ENCODE results near the gene SYT5. TPM values are rescaled to one million over a fixed set of nuclear protein-coding genes. Genes with fewer than 3 reads are reported as not detected.

The SYT5 gene
- not detected in 2 replicates for total RNA-seq

GRCh38 chr19:55179606-55180484 is at the start of gene SYT5:
Gene SYT5, minus strand, starts transcription at chr19:55180289. Its CDS starts 1,248 bp downstream, at chr19:55179041.

DNA sequence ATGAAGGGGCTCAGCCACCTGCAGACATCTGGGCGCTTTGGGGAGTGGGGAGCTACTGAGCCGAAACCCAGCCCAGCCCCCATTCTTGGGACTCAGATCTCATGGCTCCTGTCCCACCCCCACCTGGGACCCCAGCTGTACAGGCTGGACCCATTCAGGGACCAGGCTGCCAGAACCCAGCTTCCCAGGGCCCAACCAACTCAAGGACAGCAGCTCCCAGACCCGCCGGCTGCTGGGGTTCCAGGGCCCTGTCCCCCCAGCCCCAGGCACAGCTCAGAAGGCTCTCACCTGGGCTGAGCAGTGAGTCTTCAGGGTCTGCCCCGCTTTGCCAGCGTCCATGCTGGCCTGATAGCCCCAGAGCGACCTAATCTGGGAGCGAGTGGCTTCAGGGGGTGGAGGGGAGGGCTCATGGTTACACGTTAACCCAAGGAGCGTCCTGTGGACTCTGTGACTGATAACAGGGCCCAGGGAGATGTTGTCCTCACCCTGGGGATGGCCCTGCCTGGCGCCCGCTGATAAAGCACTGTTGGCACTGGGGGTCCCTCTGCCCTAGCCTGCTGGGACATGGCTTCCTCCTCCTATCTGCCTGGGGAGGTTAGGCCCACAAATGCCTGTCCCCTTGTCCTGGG is 48.4 kb upstream of the SYT5 start, which contains the start of gene TMEM86B:
Gene TMEM86B, minus strand, starts transcription at position 361 of the 629 bp plus-strand sequence. Its CDS starts 22 bp downstream, at position 339.

DNA sequence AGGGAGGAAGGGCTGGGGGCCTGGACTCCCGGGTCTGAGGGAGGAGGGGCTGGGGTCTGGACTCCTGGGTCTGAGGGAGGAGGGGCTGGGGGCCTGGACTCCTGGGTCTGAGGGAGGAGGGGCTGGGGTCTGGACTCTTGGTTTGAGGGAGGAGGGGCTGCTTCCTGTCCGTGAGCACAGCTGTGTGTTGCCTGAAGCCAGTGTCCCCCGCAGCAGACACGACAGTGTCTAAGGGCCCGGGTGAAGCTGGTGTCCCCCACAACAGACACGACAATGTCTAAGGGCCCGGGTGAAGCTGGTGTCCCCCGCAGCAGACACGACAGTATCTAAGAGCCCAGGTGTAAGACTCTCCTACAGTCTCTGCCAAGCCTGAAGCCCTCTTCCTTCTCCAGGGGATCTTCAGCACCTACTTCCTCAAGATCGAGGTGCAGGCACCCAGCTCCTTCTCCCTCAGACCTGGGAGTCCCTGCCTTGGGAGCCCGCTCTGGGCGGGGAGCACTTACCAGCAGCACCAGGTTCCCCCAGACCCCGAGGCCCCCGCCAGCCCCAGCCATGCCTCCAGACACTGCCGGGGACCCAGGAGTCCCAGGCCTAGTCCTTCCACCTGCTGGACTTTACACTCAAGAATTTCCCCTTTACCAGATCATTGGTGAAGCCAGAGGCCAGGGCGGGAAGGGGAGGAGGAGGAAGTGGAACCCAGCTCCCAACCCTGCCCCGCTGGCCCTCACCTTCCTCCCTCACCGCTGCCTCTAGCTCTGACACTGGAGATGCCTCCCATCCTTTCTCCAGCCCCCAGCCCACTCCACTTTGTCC is 29.0 kb upstream of the SYT5 start, which contains the start of gene PTPRH:
Gene PTPRH, minus strand, starts transcription at position 622 of the 813 bp plus-strand sequence. Its CDS starts 68 bp downstream, at position 554.

DNA sequence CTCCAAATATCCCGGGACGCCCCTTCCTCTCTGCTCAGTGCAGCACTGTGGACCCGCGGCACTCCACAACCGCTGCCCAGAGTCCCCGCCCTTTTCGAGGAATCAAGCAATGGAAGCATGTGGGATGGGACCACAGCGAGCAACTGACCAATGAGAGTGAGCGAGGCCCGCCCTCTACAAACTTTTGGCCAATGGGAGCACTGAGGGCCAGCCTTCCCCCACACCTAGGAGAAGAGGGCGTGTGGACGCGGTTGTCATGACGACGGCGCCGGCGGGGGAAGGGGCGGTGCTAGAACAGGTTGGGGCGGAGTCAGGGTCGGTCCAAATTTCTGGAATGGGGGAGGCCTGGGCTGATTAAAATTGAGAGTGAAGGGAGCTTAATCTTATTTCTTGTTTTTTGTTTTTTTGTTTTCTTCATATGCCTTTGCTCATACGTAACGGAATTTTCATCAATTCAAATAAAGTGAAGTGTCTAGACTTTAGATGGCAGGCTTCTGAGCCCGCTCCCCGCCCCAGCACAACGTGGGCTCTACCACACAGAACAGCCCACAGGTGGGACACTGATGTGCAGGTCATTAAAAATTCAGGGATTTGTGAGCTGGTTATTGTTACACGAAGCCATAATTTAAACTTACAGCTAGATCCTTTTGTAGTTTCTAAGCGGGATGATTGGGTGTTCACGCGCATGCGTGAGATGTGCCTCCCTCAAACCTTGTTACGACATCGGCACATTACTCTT is 13.4 kb downstream of the SYT5 start, which contains the start of gene DNAAF3:
Gene DNAAF3, minus strand, starts transcription at position 84 of the 739 bp plus-strand sequence. CDS start 200 bp downstream, outside the sequence.

GRCh38 chr19:55157064-55157908 is 22.8 kb downstream of the SYT5 start, which contains the start of gene TNNI3:
Gene TNNI3, minus strand, starts transcription at chr19:55157732. Its CDS starts 143 bp downstream, at chr19:55157589.

DNA sequence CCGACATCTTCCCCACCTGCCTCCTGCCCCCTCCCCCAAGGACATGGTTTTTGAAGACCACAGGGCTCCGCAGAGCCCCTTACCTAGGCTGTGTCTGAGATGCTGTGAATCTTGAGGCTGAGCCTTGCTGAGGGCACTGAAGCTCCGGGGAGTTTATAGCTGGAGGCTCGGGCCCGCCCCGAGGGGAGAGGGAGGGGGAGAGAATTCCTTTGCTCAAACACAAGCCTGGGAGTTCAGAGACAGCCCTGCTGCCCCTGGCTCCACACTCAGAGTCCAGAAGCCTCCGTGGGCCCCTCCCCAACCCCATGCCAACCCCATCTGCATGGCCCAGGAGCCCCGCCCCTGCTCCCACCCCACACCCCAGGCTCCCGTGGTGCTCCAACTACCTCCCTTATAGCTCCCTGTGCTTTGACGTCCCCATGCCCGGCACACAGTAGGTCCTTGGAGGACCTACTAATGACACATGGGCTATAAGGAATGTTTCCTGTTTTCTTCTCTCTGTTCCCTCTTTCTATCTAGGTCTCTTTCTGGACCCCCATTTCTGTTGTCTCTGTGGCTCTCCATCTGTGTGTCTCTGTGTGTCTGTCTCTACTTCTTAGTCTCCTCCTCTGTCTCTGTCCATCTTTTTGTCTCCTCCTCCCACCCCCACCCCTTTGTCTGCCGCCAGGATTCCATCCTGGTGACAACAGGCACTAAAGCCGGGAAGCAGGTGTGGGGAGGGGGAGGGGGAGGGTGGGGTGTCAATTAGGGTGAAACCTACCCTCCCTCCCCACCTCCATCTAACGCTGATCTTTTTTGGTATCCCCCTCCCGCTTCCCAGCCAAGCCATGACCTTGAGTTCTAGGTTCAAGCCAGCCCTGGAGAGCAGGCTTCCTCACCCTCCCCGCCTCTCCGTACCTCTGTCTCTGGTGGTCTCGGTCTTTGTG is 30.7 kb downstream of the SYT5 start, which contains the start of gene TNNT1:
Gene TNNT1, minus strand, starts transcription at position 129 of the 926 bp plus-strand sequence. CDS start 2,049 bp downstream, outside the sequence.

Other genes starting within 250 kb of the SYT5 start
- gene NLRP7, start 232.8 kb downstream of the SYT5 start, total RNA-seq = not detected in 2 replicates
- 0.27 and 0.28 TPM in 2 replicates for gene NLRP2, start 213.9 kb downstream of the SYT5 start, total RNA-seq
- gene GP6, start 142.0 kb downstream of the SYT5 start, total RNA-seq = not detected in 2 replicates
- gene RDH13, start 117.1 kb downstream of the SYT5 start, total RNA-seq = 8.8 and 12.7 TPM in 2 replicates
- 3.3 and 9.4 TPM in 2 replicates for gene EPS8L1, start 104.4 kb downstream of the SYT5 start, total RNA-seq
- gene PPP1R12C, start 62.7 kb downstream of the SYT5 start, total RNA-seq = 33.6 and 40.1 TPM in 2 replicates
- 2.2 and 2.4 TPM in 2 replicates for gene TNNT1, start 31.1 kb downstream of the SYT5 start, total RNA-seq
- not detected in 2 replicates for gene TNNI3, start 22.6 kb downstream of the SYT5 start, total RNA-seq
- 0.27 and 0.47 TPM in 2 replicates for gene DNAAF3, start 13.7 kb downstream of the SYT5 start, total RNA-seq
- gene PTPRH, start 29.2 kb upstream of the SYT5 start, total RNA-seq = 0.63 and 1.3 TPM in 2 replicates
- gene TMEM86B, start 48.5 kb upstream of the SYT5 start, total RNA-seq = 0.72 and 1.1 TPM in 2 replicates
- gene PPP6R1, start 78.7 kb upstream of the SYT5 start, total RNA-seq = 28.2 and 32.9 TPM in 2 replicates
- gene HSPBP1, start 99.8 kb upstream of the SYT5 start, total RNA-seq = 23.2 and 27.4 TPM in 2 replicates
- 0.36 and 2.0 TPM in 2 replicates for gene BRSK1, start 103.7 kb upstream of the SYT5 start, total RNA-seq
- not detected in 2 replicates for gene TMEM150B, start 145.1 kb upstream of the SYT5 start, total RNA-seq
- 2.9 and 4.7 TPM in 2 replicates for gene KMT5C, start 159.6 kb upstream of the SYT5 start, total RNA-seq
- not detected in 2 replicates for gene COX6B2, start 174.4 kb upstream of the SYT5 start, total RNA-seq
- gene GARIN5B, start 183.0 kb upstream of the SYT5 start, total RNA-seq = not detected in 2 replicates
- 0.09 and 0.54 TPM in 2 replicates for gene IL11, start 190.2 kb upstream of the SYT5 start, total RNA-seq
- gene TMEM190, start 196.5 kb upstream of the SYT5 start, total RNA-seq = not detected in 2 replicates
- gene TMEM238, start 204.0 kb upstream of the SYT5 start, total RNA-seq = 0.36 TPM in 1 of 2 replicates, not detected in the other
- gene RPL28, start 205.6 kb upstream of the SYT5 start, total RNA-seq = 205 and 252 TPM in 2 replicates
- gene UBE2S, start 227.5 kb upstream of the SYT5 start, total RNA-seq = 69.6 and 98.9 TPM in 2 replicates

Measured in endothelial cell of coronary artery (primary cell).